ENCODE results near the gene EXOC3L4.

The EXOC3L4 gene

DNA sequence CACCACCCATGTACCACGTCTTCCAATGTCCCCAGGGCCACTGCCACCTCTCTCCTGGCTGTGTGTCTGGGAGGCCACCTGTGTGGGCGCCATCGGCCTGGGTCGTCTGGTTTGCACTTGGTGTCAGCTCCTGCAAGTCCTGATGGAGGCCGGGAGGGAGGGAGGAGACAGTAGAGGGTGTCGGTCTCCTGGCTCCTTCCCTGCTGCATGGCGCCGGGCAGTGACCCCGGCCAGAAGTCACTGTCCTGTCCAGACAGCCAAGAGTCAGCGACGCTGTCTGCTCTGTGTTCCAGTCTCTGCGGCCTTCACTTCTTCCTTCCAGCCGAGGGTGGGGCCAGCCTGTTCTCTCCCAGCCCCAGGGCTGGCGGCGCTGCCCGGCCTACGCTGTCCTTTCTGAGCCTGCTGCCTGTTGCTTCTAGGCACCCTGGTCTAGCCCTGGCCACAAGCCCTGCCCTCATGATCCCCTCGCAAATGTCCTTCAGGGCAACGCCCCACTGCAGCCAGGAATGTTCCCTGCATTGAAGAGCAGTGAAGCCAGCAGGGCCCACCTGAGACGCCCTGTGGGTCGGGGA is 23.5 kb upstream of the EXOC3L4 start:
- TF ChIP-seq, protein P1, sequence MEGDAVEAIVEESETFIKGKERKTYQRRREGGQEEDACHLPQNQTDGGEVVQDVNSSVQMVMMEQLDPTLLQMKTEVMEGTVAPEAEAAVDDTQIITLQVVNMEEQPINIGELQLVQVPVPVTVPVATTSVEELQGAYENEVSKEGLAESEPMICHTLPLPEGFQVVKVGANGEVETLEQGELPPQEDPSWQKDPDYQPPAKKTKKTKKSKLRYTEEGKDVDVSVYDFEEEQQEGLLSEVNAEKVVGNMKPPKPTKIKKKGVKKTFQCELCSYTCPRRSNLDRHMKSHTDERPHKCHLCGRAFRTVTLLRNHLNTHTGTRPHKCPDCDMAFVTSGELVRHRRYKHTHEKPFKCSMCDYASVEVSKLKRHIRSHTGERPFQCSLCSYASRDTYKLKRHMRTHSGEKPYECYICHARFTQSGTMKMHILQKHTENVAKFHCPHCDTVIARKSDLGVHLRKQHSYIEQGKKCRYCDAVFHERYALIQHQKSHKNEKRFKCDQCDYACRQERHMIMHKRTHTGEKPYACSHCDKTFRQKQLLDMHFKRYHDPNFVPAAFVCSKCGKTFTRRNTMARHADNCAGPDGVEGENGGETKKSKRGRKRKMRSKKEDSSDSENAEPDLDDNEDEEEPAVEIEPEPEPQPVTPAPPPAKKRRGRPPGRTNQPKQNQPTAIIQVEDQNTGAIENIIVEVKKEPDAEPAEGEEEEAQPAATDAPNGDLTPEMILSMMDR (IDR thresholded peaks at IDR 0.05; ENCODE audit: insufficient read depth, low read depth, low read length, missing control alignments), result no peak
- no peak for DNase-seq (ENCODE audit: low read depth)
- no peak overlapping the region for H3K4me3 ChIP-seq (ENCODE audit: low read length)

DNA sequence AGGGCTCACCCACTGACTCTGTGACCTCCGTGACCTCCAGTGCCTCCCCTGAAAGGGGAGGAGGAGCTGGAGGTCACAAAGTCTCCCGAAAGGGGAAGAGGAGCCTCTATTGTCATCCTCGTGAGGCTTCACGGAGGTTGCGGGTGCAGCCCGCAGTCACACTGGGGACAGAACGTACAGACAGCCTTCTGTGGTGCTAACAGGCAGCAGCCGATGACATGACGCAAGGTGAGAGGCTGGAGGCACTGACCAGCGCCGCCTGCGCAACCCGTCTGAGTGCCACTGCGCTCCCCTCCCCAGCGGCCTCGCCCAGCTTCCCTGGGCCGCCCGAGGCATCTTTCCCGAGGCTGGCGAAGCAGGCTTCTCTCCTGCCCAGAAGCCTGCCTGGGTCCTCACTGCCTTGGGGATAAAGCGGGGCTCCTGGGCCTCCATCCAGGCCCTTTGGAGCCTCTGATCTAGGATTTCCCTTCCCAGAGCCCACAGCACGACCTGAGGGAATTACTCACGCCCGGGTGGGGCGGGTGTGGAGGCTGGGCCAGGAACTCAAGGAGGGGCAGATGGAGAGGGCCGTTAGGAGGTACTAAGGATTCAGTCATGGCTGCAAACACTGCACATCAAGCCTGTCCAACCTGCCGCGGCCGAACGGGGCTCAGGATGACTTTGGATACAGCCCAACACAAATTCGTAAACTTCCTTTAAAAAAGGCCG is 22.8 kb upstream of the EXOC3L4 start:
- peak; percentile 65 for DNase-seq (ENCODE audit: low read depth)
- TF ChIP-seq, protein P1 (IDR thresholded peaks at IDR 0.05; ENCODE audit: insufficient read depth, low read depth, low read length, missing control alignments), result no peak
- no peak overlapping the region for H3K4me3 ChIP-seq (ENCODE audit: low read length)

DNA sequence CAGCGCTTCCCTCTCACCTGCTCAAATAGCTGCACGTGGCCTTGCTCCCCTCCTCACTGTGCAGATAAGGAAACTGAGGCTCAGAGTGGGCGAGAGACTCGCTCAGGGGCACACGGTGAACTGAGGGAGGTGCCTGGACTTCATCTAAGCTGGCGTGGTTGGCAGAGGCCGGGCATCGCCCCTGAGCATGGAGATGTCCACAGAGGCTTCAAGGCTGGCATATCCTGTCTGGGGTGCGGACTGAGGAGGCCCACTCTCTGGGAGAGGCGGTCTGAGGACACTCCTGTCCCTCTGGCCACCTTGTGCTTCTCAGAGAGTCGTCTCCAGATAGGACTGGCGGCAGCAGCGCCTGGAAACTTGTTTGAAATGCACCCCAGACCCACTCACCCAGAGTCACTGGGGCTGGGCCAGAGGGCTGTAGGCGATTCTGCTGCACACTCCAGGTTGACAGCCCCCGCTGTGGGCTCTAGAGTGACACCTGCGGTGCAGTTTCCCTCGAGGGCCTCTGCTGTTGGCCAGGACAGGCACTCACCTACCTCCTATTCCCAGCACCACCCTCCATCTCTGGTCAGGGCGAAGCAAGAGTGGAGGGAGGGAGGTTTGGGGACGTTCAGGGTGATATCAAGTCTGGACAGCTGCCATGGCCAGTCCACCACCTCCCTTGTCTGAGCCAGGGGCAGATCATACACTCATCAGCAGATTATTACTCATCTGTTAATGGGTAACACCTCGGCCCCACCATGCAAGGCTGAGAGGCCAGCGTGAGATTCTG is 21.7 kb upstream of the EXOC3L4 start:
- DNase-seq (ENCODE audit: low read depth), result peak; percentile 45
- no peak overlapping the region for H3K4me3 ChIP-seq (ENCODE audit: low read length)
- TF ChIP-seq, protein P1 (IDR thresholded peaks at IDR 0.05; ENCODE audit: insufficient read depth, low read depth, low read length, missing control alignments), result no peak

DNA sequence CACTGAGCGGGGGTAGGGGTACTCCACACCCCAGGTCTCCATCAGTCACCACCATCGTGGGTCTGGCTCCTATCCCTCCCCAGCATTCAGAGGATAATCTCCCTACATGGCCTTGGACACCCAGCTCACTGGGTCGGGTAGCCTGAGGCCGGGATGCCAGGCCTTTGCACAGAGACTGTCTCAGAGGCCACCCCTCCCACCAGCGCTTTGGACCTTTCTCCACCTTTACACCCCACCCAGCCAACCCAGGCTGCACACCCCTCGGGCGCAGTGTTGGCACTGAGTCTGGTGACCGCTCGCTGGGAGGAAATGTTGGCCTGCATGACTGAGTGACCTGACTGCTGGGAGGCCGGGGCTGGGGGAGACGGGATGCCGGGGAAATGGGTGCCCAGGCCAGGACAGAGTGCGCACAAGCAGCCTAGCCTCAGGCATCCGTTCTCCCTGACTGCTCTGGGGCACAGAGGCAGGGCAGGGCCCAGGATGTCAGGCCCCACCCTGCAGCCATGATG is 21.1 kb upstream of the EXOC3L4 start:
- TF ChIP-seq, protein P1 (IDR thresholded peaks at IDR 0.05; ENCODE audit: insufficient read depth, low read depth, low read length, missing control alignments), result no peak
- no peak for DNase-seq (ENCODE audit: low read depth)
- H3K4me3 ChIP-seq (ENCODE audit: low read length), result no peak overlapping the region

- TF ChIP-seq, protein P1 (IDR thresholded peaks at IDR 0.05; ENCODE audit: insufficient read depth, low read depth, low read length, missing control alignments), result no peak
- DNase-seq (ENCODE audit: low read depth), result no peak
- H3K4me3 ChIP-seq (ENCODE audit: low read length), result no peak overlapping the region
These were observed 20.4 kb upstream of the EXOC3L4 start for GRCh38 chr14:103073876-103074728.

DNA sequence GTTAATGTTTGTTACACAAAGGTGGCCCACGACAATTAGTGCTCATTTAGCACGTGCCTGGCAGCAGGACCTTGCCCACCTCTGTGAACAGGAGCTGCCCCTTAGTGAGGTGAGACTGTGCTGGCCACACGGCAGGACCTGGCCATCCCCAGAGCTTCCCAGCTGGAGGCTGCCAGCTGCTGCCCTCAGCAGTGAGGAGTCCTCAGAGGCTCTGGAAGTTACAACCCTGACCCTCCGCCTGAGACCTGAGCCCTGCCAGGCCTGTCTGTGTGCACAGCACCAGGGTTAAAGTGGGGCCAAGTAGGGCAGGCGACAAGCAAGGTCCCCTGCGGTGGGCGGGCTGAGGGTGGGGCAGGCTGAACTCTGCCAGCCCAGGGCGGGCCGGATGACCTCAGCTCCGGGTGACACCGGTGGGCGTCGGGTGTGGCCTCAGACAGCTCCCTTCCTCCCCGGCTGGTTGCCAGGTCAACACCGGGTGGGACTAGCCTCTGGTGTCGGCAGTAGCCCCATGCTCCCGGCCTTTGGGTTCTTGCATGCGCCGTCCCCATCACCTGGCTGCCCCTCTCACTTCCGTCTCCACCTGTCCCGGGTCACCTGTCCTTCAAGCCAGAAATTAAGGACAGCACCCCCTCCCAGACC is 19.7 kb upstream of the EXOC3L4 start:
- no peak for DNase-seq (ENCODE audit: low read depth)
- peak overlapping the region; percentile 34 for H3K4me3 ChIP-seq (ENCODE audit: low read length)
- TF ChIP-seq, protein P1 (IDR thresholded peaks at IDR 0.05; ENCODE audit: insufficient read depth, low read depth, low read length, missing control alignments), result no peak
